Bone marrow (tissue), 2 donors: ENCODE data around the gene GSG1L.

Source experiments
- DNase-seq, 2 donors: peaks; one replicate each; lab custom pipeline; 2025; lab: John Stamatoyannopoulos, UW

GSG1L gene

GRCh38 chr16:27818246-27818645 lies 245.3 kb downstream of the GSG1L start:
- DNase-seq: no peak

DNA sequence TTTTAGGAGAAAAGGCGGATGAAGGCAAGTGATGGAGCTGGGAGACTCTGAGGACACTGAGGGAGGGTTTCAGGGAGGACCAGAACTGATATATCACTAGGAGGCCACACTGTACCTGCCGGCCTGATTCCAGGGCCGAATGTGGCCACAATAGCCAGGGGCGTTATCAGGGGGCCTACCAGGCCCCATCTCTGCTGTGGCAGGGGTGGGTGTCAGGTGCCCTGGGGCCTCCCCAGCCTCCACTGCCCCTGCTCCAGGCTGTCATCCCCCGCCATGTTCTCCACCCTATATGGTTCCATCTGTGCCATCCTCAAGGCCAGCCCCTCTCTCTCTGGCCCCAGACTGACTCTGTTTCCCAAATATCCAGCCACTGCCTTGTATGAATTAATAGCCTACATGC lies 246.5 kb downstream of the GSG1L start:
- no peak for DNase-seq

- DNase-seq: no peak
These were observed 247.0 kb downstream of the GSG1L start for GRCh38 chr16:27816561-27816960.

GRCh38 chr16:27813591-27813990 lies 249.9 kb downstream of the GSG1L start:
- no peak for DNase-seq

DNA sequence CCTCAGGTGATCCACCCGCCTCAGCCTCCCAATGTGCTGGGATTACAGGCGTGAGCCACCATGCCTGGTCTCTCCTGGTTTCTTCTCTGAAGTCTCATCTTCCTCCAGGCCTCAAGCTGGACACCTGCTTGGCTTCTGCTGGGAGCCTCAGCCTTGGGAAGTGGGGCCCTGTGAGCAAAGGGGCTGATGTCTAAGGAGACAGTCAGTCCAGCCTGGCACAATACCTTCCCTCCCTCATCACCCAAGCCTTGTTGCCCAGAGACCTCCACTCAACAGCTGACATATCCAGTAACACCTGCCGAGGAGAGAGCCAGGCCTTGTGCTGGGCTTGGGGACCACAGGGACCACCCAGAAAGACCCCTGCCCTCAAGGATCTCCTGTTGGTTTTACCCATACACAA lies 251.6 kb downstream of the GSG1L start:
- no peak for DNase-seq

DNA sequence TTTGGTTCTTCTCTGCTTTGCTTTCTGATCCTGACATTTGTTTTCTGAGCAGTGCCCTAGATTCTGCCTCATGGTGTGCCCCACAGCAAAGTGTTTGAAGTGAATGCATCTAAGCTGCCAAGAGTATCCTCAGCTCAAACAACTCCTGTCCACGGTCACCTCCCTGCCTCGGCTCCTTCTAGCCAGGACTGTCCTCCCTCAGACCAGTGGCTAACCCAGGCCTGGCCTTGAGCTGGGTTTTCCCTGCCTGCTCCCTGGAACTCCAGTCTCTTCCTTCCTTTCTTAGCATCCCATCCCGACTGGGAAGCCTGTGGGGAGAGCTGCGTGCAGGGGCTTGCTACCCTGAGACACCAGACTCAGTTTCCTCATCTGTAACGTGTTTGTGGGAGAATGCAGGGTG lies 256.5 kb downstream of the GSG1L start:
- no peak for DNase-seq

GRCh38 chr16:27806388-27806787 lies 257.1 kb downstream of the GSG1L start:
- no peak for DNase-seq

DNA sequence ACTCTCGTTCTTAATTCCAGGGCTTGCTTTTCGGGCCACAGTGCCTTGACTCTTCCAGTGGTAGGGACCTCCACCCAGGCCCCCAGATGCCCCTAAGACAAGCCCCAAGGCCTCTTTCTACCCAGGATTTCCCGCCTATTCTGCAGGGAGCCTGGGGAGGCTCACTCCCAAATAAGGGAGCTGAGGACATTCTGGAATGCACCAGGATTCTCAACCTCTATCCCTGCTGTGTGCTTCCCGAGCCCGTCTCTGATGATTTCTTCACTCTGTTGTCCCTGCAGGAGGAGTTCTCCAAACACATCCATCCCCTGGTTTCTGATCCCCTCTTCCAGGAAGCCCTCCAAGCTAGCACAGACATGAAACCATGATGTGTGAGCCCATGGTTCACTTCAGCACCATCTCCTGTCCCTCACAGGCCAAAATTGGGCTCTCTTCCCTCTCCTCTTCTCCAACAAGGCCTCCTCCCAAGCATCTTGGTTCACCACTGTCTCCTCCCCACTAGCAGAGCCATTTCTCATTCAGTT lies 257.6 kb downstream of the GSG1L start:
- DNase-seq: no peak

- no peak for DNase-seq
These were observed 259.6 kb downstream of the GSG1L start for GRCh38 chr16:27803775-27804549.

DNA sequence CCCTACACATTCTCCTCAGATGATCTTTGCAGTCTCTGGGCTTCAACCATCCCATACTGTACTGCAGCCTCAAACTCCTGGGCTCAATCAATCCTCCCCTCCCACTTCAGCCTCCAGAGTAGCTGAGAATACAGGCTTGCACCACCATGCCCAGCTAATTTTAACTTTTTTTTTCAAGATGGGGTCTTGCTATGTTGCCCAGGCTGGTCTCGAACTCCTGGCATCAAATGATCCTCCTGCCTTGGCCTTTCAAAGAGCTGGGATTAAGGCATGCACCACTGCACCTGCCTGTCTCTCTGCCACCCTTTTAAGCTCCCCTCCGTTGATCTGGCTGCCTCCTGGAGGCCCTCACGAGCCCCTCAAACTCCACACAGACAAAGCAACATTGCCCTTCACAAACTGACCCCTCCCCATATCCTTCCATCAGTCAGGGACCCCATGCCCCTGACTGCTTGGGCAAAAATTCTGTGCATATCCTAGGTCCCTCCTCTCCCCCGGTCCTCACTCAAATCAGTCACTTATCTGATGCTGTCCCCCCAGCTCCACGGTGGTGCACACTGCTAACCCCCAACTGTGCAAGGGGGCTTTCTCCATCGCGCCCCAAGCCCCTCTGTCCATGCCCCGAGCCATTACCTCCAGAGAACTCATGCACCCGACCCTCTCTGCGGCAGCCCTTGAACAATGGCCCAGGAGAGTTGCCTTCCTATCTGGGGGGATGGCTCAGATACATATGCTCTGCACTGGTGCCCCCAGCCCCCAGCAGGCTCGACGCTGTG lies 260.7 kb downstream of the GSG1L start:
- DNase-seq: no peak

GRCh38 chr16:27801289-27801945 lies 262.1 kb downstream of the GSG1L start:
- no peak for DNase-seq

GRCh38 chr16:27800817-27801216 lies 262.7 kb downstream of the GSG1L start:
- DNase-seq: no peak

GRCh38 chr16:27799896-27800295 lies 263.6 kb downstream of the GSG1L start:
- DNase-seq: no peak

DNA sequence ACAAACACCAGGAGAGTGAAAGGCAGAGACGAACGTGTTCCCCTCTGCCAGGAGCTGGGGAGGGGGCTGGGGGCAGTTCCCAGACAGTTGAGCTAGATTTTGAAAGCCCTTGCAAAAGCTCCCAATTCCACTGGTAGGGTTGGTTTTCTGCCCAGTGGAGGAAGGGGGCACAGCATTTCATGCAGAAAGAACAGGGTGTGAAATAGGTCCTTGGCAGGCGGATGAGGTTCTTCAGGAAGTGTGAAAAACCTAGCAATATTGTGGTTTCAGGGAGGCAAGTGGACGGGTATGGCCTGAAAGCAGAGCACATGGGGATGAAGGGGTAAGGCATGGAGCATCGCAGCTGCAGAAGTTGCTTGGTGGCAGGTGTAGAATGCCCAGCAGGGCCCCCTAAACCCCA lies 265.3 kb downstream of the GSG1L start:
- no peak for DNase-seq

- DNase-seq: no peak
These were observed 267.4 kb downstream of the GSG1L start for GRCh38 chr16:27795992-27796614.

DNA sequence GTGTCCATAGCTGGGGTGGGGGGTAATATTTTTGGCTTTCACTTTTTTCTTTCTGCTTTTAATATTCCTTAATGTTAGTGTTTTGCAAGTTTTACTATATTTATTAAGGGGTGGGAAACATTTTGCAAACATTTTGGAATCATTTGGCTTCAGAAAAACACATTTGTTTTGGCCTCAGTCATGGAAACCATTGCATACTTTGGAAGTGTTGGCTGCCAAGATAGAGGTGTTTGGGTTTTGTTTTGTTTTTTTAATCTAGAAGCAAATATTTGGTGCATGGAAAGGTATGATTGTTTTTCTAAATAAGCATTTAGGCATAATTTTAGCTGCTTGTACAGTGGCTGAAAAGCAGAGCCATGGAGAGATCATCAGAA lies 270.3 kb downstream of the GSG1L start:
- DNase-seq: no peak

GRCh38 chr16:27792486-27793248 lies 270.8 kb downstream of the GSG1L start:
- no peak for DNase-seq

GRCh38 chr16:27791404-27791719 lies 272.2 kb downstream of the GSG1L start:
- no peak for DNase-seq

DNA sequence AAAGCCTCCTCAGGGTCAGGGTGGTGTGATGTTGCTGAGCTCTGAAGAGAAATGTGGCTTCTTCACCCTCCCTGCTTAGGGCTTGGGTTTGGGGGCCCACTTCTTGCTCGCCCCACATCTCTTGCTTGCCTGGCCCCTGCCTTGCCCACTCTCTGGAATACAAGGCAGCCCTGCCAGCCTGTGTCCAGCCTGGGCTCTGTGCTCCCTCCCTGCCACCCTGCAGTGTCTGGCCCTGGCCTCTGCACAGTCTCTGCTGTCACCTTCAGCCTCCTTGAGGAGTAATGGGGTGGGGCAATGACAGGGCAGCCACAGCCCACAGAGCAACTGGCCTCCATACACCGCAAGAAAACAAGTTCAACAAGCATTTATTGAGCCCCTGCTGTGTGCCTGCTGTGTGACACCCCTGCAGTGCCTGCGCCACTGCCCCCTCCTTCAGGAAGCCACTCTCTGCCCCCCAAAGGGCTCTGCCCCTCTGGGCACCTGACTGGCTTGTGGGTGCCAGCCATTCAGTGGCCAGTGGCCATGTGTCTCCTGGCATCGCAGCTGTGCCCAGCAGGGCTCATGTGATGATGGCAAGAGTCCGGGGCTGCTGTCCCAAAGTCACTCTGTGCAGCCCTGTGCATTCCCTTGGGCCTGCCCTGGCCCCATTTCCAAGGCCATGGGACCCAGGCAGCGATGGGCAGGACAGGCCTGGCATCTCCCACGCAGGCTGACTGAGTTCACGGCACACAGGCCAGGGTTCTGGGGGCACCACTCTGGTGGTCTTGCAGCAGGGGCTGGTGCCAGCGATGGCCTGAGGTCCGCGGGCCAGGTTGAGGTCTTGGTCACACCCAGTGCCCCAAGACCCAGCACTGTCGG lies 272.7 kb downstream of the GSG1L start:
- DNase-seq: no peak

DNA sequence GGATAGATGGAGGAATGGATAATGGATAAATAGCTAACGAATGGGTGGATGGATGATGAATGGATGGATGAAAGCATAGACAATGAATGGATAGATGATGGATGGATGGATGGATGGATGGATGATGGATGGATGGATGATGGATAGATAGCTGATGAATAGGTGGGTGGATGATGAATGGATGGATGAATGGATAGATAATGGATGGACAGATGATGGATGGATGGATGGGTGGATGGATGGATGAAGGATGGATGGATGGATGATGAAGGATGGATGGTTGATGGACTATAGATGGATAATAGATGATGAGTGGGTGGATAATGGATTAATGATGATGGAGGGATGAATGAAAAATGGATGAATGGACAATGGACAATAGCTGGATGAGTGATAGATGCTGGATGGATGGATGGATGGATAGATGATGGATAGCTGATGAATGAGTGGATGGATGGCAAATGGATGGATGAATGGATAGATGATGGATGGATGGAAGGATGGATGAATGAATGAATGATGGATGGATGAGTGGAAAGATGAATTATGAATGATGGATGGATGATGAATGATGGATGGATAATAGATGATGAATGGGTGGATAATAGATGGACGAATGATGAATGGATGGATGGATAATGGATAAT lies 273.8 kb downstream of the GSG1L start:
- no peak for DNase-seq
